ENCODE data around the gene ENOX1.

Gene ENOX1

DNA sequence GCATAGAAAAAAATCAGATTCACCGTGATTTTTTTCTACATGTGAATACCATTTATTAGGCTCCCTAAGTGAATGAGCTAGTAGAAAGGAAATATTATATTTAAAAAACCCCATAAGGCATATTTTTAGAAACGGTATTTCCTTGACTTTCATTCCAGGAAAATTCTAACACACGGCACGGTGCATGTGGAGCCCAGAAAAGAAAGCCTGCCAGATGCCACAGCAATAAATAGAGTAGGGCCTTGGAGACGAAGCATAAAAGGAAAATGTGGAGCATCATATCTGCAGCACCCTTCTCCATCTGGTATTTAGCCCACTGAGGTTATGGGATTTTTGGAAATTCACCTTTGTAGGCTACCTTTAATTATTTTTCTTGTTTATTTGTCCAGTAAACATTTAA, 314.4 kb downstream of the ENOX1 start:
- 100% methylated on average over 3 of the region's 5 CpGs; no CpG with 5 or more reads in 1 of the 2 experiments for WGBS, 2 experiments (ENCODE audit: insufficient coverage in 2 of 2)
- Histone ChIP-seq H3K4me1 (ENCODE audit: control insufficient read depth, insufficient read depth, low read length, poor library complexity, severe bottlenecking) (no peaks in the 10 kb centered on the region), H3K27ac (ENCODE audit: low read depth, low read length, severe bottlenecking) (no peak overlapping the region), H3K9me3 (ENCODE audit: control insufficient read depth, low read length) (no peaks in the 10 kb centered on the region), H3K4me3 (ENCODE audit: extremely low read depth, insufficient read depth, low read length, poor library complexity, severe bottlenecking) (no peak overlapping the region), H3K36me3 (ENCODE audit: control insufficient read depth, insufficient read depth, low read length) (no peaks in the 10 kb centered on the region)

DNA sequence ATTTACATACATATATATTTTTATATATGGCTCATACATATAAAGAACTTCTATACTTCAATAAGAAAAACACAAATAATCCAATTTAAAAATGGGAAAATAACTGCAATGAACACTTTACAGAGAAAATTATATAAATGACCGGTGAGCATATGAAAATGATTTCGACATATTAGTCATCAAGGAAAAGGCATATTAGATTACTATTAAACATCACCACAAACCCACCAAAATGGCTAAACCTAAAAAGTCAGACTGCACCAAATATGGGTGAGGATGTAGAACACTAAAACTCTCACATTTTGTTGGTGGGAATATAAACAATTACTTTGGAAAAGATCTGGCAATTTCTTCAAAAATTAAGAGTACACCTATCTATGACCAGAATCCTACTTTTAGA, 316.2 kb downstream of the ENOX1 start:
- Histone ChIP-seq H3K9me3 (ENCODE audit: control insufficient read depth, low read length) (no peaks in the 10 kb centered on the region), H3K27ac (ENCODE audit: low read depth, low read length, severe bottlenecking) (no peak overlapping the region), H3K36me3 (ENCODE audit: control insufficient read depth, insufficient read depth, low read length) (no peaks in the 10 kb centered on the region), H3K4me3 (ENCODE audit: extremely low read depth, insufficient read depth, low read length, poor library complexity, severe bottlenecking) (no peak overlapping the region), H3K4me1 (ENCODE audit: control insufficient read depth, insufficient read depth, low read length, poor library complexity, severe bottlenecking) (no peaks in the 10 kb centered on the region)
- no CpG with 5 or more reads among the region's 2 CpGs for WGBS, 2 experiments (ENCODE audit: insufficient coverage in 2 of 2)

DNA sequence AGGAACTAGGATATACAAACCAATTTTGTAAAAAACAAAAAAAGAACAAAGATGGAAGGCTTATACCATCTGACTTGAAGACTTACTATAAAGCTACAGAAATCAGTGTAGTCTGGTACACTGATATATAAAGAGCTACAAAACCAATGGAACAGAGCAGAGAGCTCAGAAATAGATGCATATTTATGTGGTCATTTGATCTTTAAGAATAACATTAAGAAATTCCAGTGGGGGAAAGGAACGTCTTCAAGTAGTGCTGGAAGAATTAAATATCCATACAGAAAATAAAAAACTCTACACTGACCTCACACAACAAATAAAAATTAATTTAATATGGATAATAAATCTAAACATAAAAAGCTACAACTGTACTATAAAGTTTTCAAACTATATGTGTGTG, 317.0 kb downstream of the ENOX1 start:
- WGBS, 2 experiments (ENCODE audit: insufficient coverage in 2 of 2), result no CpG with 5 or more reads among the region's 1 CpG
- H3K36me3 ChIP-seq (ENCODE audit: control insufficient read depth, insufficient read depth, low read length), result no peaks in the 10 kb centered on the region

DNA sequence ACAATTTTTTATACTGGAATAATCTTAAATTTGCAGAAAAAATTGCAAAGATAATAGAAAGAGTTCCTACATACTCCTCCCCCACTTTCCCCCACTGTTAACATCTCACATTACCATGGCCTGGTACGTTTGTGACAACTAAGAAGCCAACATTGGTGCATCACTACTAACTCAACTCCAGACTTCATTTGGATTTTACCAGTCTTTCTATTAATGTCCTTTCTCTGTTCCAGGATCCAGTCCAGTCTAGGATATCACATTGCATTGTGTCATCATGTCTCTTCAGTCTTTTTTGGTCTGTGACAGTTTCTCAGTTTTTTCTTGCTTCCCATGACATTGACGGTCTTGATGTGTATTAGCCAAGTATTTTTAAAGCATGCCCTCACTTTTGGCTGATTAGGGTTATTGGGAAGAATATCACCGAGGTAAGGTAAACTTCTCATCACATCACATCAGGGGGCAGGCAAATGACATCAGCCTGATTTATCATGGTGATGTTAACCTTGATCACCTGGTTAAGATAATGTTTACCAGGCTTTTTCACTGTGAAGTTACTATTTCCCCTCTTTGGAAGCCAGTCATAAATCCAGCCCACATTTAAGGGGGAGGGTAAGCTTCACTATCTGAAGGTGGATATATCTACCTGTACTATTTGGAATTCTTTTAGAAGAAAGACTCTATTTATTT, 322.1 kb downstream of the ENOX1 start:
- Histone ChIP-seq H3K36me3 (ENCODE audit: control insufficient read depth, insufficient read depth, low read length) (no peaks in the 10 kb centered on the region), H3K4me3 (ENCODE audit: extremely low read depth, insufficient read depth, low read length, poor library complexity, severe bottlenecking) (no peak overlapping the region), H3K27ac (ENCODE audit: low read depth, low read length, severe bottlenecking) (no peak overlapping the region), H3K9me3 (ENCODE audit: control insufficient read depth, low read length) (no peaks in the 10 kb centered on the region), H3K4me1 (ENCODE audit: control insufficient read depth, insufficient read depth, low read length, poor library complexity, severe bottlenecking) (no peaks in the 10 kb centered on the region)
- 73 to 89% methylated on average over 1 of the region's 3 CpGs for WGBS, 2 experiments (ENCODE audit: insufficient coverage in 2 of 2)

More for the DNA sequence above, 317.0 kb downstream of the ENOX1 start:
- Histone ChIP-seq H3K27ac (ENCODE audit: low read depth, low read length, severe bottlenecking) (no peak overlapping the region), H3K4me3 (ENCODE audit: extremely low read depth, insufficient read depth, low read length, poor library complexity, severe bottlenecking) (no peak overlapping the region), H3K4me1 (ENCODE audit: control insufficient read depth, insufficient read depth, low read length, poor library complexity, severe bottlenecking) (no peaks in the 10 kb centered on the region), H3K9me3 (ENCODE audit: control insufficient read depth, low read length) (no peaks in the 10 kb centered on the region)

DNA sequence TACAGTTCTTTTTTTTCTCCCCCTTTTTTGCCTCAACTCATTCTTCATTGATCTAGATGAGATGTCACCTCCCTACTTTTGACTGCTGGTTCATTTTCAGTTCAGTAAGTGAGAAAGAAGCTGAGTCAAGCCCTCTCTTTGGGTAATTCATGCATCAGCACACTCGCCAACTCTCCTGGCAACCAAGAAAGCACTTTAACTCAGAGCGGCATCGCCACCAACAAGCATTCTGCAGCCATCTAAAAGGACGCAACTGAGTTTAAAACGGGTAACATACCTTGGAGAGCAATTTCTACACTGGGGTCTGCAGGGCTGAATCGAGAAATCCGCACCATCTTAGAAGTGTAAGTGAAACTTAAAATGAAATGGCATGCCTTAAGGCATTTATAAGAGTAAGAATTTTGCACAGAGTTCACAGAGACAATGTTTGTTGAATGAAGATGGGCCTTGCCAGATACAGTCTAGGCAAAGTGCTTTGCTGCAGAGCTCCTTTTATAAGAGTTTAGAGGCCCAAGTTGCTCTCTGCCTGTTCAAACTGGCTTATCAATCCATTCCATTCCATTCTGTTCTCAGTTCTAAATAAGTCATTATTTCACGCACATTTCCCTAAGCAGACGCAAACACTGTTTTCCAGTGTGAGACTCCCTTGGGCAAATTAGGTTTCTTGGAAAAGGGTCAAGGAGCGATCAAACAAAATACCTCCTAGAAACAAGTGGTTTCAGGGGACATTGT, 338.0 kb downstream of the ENOX1 start:
- H3K36me3 ChIP-seq (ENCODE audit: control insufficient read depth, insufficient read depth, low read length), result no peaks in the 10 kb centered on the region
- peaks cover 8% of the 10 kb centered on the region for H3K4me1 ChIP-seq (ENCODE audit: control insufficient read depth, insufficient read depth, low read length, poor library complexity, severe bottlenecking)
- WGBS, 2 experiments (ENCODE audit: insufficient coverage in 2 of 2), result 92 to 97% methylated on average over 8 to 10 of the region's 10 CpGs
- no peaks in the 10 kb centered on the region for H3K9me3 ChIP-seq (ENCODE audit: control insufficient read depth, low read length)
- H3K27ac ChIP-seq (ENCODE audit: low read depth, low read length, severe bottlenecking), result no peak overlapping the region
- no peak overlapping the region for H3K4me3 ChIP-seq (ENCODE audit: extremely low read depth, insufficient read depth, low read length, poor library complexity, severe bottlenecking)

DNA sequence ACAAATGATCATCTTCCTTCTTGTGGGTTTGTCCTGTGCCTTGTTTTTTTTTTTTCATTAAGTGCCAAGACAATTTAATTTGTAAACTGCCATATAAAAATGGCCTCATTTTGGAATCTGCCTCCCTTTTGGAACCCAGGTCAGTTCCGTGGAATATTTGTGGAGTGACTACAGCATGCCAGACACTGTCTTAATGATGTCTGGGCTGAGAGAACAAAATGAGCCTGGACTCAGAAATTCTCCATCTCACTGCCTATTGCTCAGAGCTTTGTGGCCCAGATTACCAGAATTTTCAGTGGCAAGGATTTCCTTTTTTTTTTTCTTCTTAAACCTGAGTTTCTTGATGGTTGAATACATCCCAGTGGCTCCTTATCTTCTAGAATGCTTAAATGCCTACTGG, 340.6 kb downstream of the ENOX1 start:
- 75 to 86% methylated on average over 1 of the region's 1 CpG for WGBS, 2 experiments (ENCODE audit: insufficient coverage in 2 of 2)
- peaks cover 8% of the 10 kb centered on the region for H3K4me1 ChIP-seq (ENCODE audit: control insufficient read depth, insufficient read depth, low read length, poor library complexity, severe bottlenecking)
- H3K27ac ChIP-seq (ENCODE audit: low read depth, low read length, severe bottlenecking), result peak overlapping the region; percentile 82
- no peaks in the 10 kb centered on the region for H3K36me3 ChIP-seq (ENCODE audit: control insufficient read depth, insufficient read depth, low read length)
- no peaks in the 10 kb centered on the region for H3K9me3 ChIP-seq (ENCODE audit: control insufficient read depth, low read length)
- no peak overlapping the region for H3K4me3 ChIP-seq (ENCODE audit: extremely low read depth, insufficient read depth, low read length, poor library complexity, severe bottlenecking)

DNA sequence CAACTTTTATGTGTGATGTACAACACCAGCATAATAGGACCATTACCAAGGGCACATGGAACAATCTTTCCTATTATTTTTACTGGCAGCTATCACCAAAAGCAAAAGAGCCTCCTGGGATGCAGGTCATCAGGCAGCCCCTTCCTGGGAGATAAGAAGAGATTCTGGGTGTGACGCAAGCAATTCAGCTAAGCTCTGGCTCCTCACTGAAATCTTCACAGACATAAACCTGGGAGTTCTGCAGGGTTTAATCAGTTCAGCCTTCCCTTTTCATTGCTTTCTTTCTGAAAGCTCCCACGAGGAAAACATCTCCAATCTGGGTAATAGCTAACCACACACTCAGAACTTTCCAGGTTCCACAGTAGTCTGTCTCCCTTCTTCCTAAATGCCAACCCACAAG, 341.1 kb downstream of the ENOX1 start:
- WGBS, 2 experiments (ENCODE audit: insufficient coverage in 2 of 2), result 75 to 87% methylated on average over 2 of the region's 2 CpGs
- Histone ChIP-seq H3K36me3 (ENCODE audit: control insufficient read depth, insufficient read depth, low read length) (no peaks in the 10 kb centered on the region), H3K9me3 (ENCODE audit: control insufficient read depth, low read length) (no peaks in the 10 kb centered on the region), H3K27ac (ENCODE audit: low read depth, low read length, severe bottlenecking) (peak overlapping the region; percentile 82), H3K4me1 (ENCODE audit: control insufficient read depth, insufficient read depth, low read length, poor library complexity, severe bottlenecking) (peaks cover 8% of the 10 kb centered on the region), H3K4me3 (ENCODE audit: extremely low read depth, insufficient read depth, low read length, poor library complexity, severe bottlenecking) (no peak overlapping the region)

DNA sequence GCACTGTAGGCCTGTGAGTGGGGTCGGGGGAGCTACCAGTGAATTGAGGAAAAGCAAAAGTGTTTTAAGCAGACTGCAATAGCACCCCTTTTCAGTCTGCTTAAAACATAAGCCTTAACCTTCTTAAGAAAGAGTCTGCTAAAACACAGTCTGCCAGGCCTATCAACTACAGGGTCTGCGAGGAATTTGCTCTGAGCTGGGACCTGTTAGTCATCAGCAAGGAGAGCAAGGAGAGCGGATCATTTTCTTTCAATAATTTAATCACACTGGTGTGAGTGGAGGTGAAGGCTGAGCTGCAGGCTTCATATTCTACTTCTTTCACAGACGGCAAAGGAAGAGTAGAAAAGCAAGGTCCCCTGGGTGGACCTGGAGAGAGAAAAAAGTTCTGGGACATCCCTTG, 342.7 kb downstream of the ENOX1 start:
- no peaks in the 10 kb centered on the region for H3K36me3 ChIP-seq (ENCODE audit: control insufficient read depth, insufficient read depth, low read length)
- H3K4me1 ChIP-seq (ENCODE audit: control insufficient read depth, insufficient read depth, low read length, poor library complexity, severe bottlenecking), result peaks cover 8% of the 10 kb centered on the region
- H3K9me3 ChIP-seq (ENCODE audit: control insufficient read depth, low read length), result no peaks in the 10 kb centered on the region
- WGBS, 2 experiments (ENCODE audit: insufficient coverage in 2 of 2), result 83% methylated on average over 1 to 2 of the region's 4 CpGs
- no peak overlapping the region for H3K4me3 ChIP-seq (ENCODE audit: extremely low read depth, insufficient read depth, low read length, poor library complexity, severe bottlenecking)
- H3K27ac ChIP-seq (ENCODE audit: low read depth, low read length, severe bottlenecking), result peak overlapping the region; percentile 59

DNA sequence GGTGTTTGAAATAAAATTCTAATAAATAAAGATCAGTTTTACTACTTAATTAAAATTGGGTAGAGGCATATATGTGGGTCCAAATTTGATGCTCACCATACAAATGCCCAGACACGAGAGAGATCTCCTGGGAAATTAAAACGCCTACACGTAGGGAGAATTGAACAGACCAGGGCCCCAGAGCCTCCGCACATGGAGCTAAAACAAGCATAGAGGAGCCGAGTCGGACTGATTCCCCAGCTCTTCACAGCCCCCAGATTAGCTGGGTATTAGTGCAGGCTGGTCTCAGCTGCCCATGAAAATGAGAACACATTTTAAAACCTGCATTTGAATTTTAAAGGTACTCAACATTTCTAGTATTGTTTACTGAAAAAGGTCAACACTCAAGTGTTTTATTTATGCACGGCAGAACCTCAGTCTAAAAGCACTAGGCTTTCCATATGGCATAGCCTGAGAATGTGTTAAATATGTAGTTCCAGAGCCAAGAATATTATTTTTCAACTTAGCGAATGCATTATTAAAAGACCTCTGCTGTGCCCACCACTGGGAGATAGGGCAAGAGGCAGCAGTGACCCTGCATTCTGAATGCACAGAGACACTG, 344.8 kb downstream of the ENOX1 start:
- Histone ChIP-seq H3K9me3 (ENCODE audit: control insufficient read depth, low read length) (no peaks in the 10 kb centered on the region), H3K36me3 (ENCODE audit: control insufficient read depth, insufficient read depth, low read length) (no peaks in the 10 kb centered on the region), H3K27ac (ENCODE audit: low read depth, low read length, severe bottlenecking) (no peak overlapping the region), H3K4me3 (ENCODE audit: extremely low read depth, insufficient read depth, low read length, poor library complexity, severe bottlenecking) (no peak overlapping the region), H3K4me1 (ENCODE audit: control insufficient read depth, insufficient read depth, low read length, poor library complexity, severe bottlenecking) (peaks cover 8% of the 10 kb centered on the region)
- 85 to 90% methylated on average over 6 to 8 of the region's 8 CpGs for WGBS, 2 experiments (ENCODE audit: insufficient coverage in 2 of 2)

DNA sequence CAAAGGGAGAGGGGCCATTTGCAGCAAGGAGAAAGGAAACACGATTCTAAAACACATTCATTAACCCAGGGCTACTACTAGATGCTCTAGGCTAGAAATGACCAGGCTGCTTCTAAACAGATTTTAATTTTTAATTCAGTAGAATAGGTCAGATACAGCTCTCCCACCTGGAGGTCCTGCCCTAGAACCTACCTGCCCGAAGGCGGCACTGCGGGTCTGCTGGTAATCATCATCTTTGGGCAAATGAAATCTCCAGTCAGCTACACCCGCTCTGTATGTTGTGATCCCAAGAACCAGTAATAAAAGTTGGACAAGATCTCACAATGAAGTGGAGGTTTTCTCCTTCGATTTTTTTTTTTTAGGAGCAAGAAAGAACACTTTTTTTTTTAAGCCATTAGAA, 345.3 kb downstream of the ENOX1 start:
- Histone ChIP-seq H3K36me3 (ENCODE audit: control insufficient read depth, insufficient read depth, low read length) (no peaks in the 10 kb centered on the region), H3K4me1 (ENCODE audit: control insufficient read depth, insufficient read depth, low read length, poor library complexity, severe bottlenecking) (peaks cover 8% of the 10 kb centered on the region), H3K27ac (ENCODE audit: low read depth, low read length, severe bottlenecking) (no peak overlapping the region), H3K4me3 (ENCODE audit: extremely low read depth, insufficient read depth, low read length, poor library complexity, severe bottlenecking) (no peak overlapping the region), H3K9me3 (ENCODE audit: control insufficient read depth, low read length) (no peaks in the 10 kb centered on the region)
- 80 to 89% methylated on average over 2 to 4 of the region's 6 CpGs for WGBS, 2 experiments (ENCODE audit: insufficient coverage in 2 of 2)

DNA sequence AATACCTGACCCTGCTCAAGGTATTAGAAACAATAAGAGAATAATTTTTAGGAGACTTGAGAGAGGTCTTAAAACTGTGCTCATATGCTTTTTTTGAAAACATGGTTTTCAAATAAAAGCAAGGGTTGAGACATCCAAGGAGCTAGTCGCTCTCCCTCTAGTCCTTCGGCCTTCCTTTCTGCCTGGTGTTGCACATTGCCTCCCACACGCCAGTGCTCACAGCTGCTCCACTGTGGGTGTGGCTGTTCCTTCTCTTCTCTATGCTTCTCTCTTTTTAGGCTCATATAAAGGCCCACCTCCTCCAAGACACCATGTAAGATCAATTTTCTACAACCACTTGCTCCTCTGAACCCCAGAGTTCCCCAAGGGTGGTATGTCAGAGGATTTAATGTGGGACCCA, 352.6 kb downstream of the ENOX1 start:
- 91 to 94% methylated on average over 3 of the region's 3 CpGs for WGBS, 2 experiments (ENCODE audit: insufficient coverage in 2 of 2)
- Histone ChIP-seq H3K4me3 (ENCODE audit: extremely low read depth, insufficient read depth, low read length, poor library complexity, severe bottlenecking) (no peak overlapping the region), H3K4me1 (ENCODE audit: control insufficient read depth, insufficient read depth, low read length, poor library complexity, severe bottlenecking) (no peaks in the 10 kb centered on the region), H3K9me3 (ENCODE audit: control insufficient read depth, low read length) (no peaks in the 10 kb centered on the region), H3K36me3 (ENCODE audit: control insufficient read depth, insufficient read depth, low read length) (no peaks in the 10 kb centered on the region), H3K27ac (ENCODE audit: low read depth, low read length, severe bottlenecking) (no peak overlapping the region)

All from mesodermal cell (in vitro differentiated cells).